ENCODE data around the gene FERMT3. TPM values are rescaled to one million over a fixed set of nuclear protein-coding genes. Genes with fewer than 3 reads are reported as not detected.

The FERMT3 gene
- total RNA-seq, 5 donors from 2014 or later (not counting 1 experiment from before 2014, with no cell fraction given), result 115 to 184 (median 161) TPM

DNA sequence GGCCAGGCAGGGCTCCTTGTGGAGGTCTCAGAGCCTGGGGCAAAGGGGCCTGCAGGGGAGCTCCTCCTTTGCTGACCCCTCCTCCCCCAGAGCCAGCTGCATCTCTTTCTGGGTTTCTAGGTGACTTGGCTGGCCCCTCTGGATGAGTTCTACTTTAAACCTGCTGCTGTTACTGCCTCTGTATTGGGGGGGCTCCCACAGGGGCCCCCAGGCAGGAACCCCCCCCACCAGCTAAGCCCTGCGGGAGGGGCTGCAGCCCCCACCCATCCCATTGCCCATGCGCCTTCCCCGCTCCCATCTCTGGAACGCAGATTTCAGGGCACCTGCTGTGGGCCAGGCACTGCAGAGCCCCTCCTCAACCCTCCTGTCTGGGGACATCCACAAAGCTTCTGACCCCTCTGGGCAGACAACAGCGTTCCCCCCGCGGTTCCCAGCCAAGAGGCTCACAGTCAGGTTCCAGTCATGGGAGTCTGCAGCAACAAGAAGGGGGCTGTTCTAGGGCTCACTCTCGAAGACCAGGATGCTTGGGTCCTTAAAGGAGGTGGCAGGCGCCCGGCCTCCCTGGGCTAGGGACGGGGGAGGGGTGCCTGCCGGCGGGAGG lies 44.0 kb downstream of the FERMT3 start:
- Histone ChIP-seq H3K4me3 (ENCODE audit: control insufficient read depth in 1 of 2, extremely low read depth in 1 of 2, low read length in 1 of 2) (peak overlapping the region; percentile 39 to 55), H3K36me3 (ENCODE audit: control insufficient read depth in 2 of 2, extremely low read depth in 1 of 2, insufficient read depth in 1 of 2, low read length in 1 of 2) (no peaks in the 10 kb centered on the region), H3K27me3 (replicated peaks in 1 of 2; ENCODE audit: control insufficient read depth in 2 of 2, extremely low read depth in 1 of 2, insufficient read depth in 2 of 2, low read length in 1 of 2) (peaks cover 0 to 17% of the 10 kb centered on the region in 2 experiments), H3K4me1 (ENCODE audit: control insufficient read depth in 1 of 2, extremely low read depth in 1 of 2, insufficient read depth in 2 of 2, low read length in 2 of 2) (peaks cover 8 to 50% of the 10 kb centered on the region in 2 experiments), H3K9me3 (no peaks in the 10 kb centered on the region), H3K27ac (ENCODE audit: low read length) (no peak overlapping the region)
- Mint-ChIP-seq H3K9me3 (no peaks in the 10 kb centered on the region), H3K27me3 (no peaks in the 10 kb centered on the region), H3K4me3 (peak overlapping the region; percentile 78 to 89 (median 83)), H3K27ac (no peak overlapping the region), H3K36me3 (no peaks in the 10 kb centered on the region), H3K4me1 (peaks cover 24 to 27% (median 24%) of the 10 kb centered on the region in 3 donors)
- 7% methylated on average over 9 of the region's 13 CpGs for WGBS (ENCODE audit: insufficient coverage)
- CTCF ChIA-PET, result interaction anchor here in 1 of 2 donors (0.9 to 2.0 kb wide), 3 partner anchors 51 to 54 kb away, joined by 4 to 7 read pairs (median 6); no protein-coding TSS in a partner anchor
- no peak for DNase-seq
- ATAC-seq (replicated peaks in 1 of 4), result no peak
- POLR2A ChIA-PET, result no interaction called here

DNA sequence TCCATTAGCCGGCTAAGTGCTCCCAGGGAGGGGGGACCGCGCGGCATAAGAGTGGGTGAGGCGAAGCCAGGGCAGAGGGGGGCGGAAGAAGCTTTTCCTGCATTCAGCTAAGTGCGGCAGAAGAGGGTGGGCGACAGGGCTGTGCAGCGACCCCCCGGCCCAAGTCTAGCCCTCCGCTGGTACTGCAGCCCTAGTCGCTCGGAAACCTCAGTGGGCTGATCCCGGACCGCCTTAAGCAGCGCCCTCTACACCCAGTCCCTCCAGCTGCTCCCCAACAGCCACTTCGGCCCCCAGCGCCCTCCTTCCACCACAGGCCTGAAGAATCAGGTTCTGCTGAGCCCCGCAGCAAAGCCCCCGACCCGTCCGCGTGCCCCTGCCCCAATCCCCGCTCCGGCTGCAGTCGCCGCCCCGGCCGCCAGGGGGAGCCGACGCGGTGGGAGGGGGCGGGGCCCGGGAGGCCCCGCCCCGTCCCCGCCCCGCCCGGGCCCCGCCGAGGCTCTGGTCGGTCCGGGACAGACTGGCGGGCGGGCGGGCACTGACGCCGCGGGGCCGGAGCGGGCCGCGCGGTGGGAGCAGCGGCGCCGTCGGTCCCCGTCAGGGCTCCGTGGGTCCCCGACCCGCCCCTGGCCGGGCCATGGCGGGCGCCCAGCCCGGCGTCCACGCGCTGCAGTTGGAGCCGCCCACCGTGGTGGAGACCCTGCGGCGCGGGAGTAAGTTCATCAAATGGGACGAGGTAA lies 44.7 kb downstream of the FERMT3 start, which contains the start of gene PLCB3:
Gene PLCB3 (plus strand): TSS at position 515 of the 737 bp plus-strand sequence. CDS start 120 bp downstream, at position 635.
- Mint-ChIP-seq H3K36me3 (no peaks in the 10 kb centered on the region), H3K9me3 (no peaks in the 10 kb centered on the region), H3K27ac (peak within 1 kb of the TSS; percentile 39 to 48), H3K27me3 (no peaks in the 10 kb centered on the region), H3K4me1 (peaks cover 18 to 24% (median 20%) of the 10 kb centered on the region in 3 donors), H3K4me3 (peak within 1 kb of the TSS; percentile 79 to 89 (median 83))
- ChIA-PET CTCF (interaction anchor here (0.6 to 2.0 kb wide), 4 partner anchors 47 to 53 kb away, joined by 4 to 7 read pairs (median 6); no protein-coding TSS in a partner anchor), POLR2A (no interaction called here)
- peaks cover 0 to 17% of the 10 kb centered on the region in 2 experiments for H3K27me3 ChIP-seq (replicated peaks in 1 of 2; ENCODE audit: control insufficient read depth in 2 of 2, extremely low read depth in 1 of 2, insufficient read depth in 2 of 2, low read length in 1 of 2)
- H3K4me1 ChIP-seq (ENCODE audit: control insufficient read depth in 1 of 2, extremely low read depth in 1 of 2, insufficient read depth in 2 of 2, low read length in 2 of 2), result peaks cover 8 to 43% of the 10 kb centered on the region in 2 experiments
- no peak within 1 kb of the TSS for H3K27ac ChIP-seq (ENCODE audit: low read length)
- peak in 26 of 35 experiments; percentile 27 to 75 (median 52) for DNase-seq
- peak; percentile 59 to 73 (median 62) for ATAC-seq (replicated peaks in 1 of 4)
- H3K4me3 ChIP-seq (ENCODE audit: control insufficient read depth in 1 of 2, extremely low read depth in 1 of 2, low read length in 1 of 2), result peak within 1 kb of the TSS; percentile 70 to 81
- WGBS (ENCODE audit: insufficient coverage), result 0% methylated on average over 59 of the region's 75 CpGs
- H3K9me3 ChIP-seq, result no peaks in the 10 kb centered on the region
- H3K36me3 ChIP-seq (ENCODE audit: control insufficient read depth in 2 of 2, extremely low read depth in 1 of 2, insufficient read depth in 1 of 2, low read length in 1 of 2), result peaks cover 0 to 2% of the 10 kb centered on the region in 2 donors

DNA sequence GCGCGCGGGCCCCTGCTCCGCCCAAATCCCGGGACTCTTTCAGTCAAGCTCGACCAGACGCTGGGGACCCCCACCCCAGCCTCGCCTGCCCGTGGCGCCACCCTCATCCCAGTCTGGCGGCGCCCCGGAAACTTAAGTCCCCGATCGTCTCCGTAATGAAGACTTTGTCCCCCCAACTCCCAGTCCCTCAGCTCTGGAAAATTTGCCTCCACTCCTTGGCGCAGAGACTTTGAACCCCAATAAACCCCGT lies 45.2 kb downstream of the FERMT3 start:
- WGBS (ENCODE audit: insufficient coverage), result 2% methylated on average over 18 of the region's 18 CpGs
- H3K36me3 Mint-ChIP-seq, result no peaks in the 10 kb centered on the region
- no peaks in the 10 kb centered on the region for H3K9me3 Mint-ChIP-seq
- Histone ChIP-seq H3K9me3 (no peaks in the 10 kb centered on the region), H3K36me3 (ENCODE audit: control insufficient read depth in 2 of 2, extremely low read depth in 1 of 2, insufficient read depth in 1 of 2, low read length in 1 of 2) (peaks cover 2 to 5% of the 10 kb centered on the region in 2 donors), H3K4me3 (ENCODE audit: control insufficient read depth in 1 of 2, extremely low read depth in 1 of 2, low read length in 1 of 2) (peak overlapping the region; percentile 70 to 81), H3K4me1 (ENCODE audit: control insufficient read depth in 1 of 2, extremely low read depth in 1 of 2, insufficient read depth in 2 of 2, low read length in 2 of 2) (peaks cover 8 to 41% of the 10 kb centered on the region in 2 experiments), H3K27ac (ENCODE audit: low read length) (no peak overlapping the region), H3K27me3 (replicated peaks in 1 of 2; ENCODE audit: control insufficient read depth in 2 of 2, extremely low read depth in 1 of 2, insufficient read depth in 2 of 2, low read length in 1 of 2) (peaks cover 0 to 17% of the 10 kb centered on the region in 2 experiments)
- ATAC-seq (replicated peaks in 1 of 4) (peak in 1 of 4 experiments; percentile 1), DNase-seq (no peak)
- H3K27me3 Mint-ChIP-seq, result no peaks in the 10 kb centered on the region
- peak overlapping the region; percentile 79 to 89 (median 83) for H3K4me3 Mint-ChIP-seq
- ChIA-PET POLR2A (no interaction called here), CTCF (interaction anchor here in 1 of 2 donors (1.0 to 1.2 kb wide), 2 partner anchors 47 to 50 kb away, joined by 4 to 6 read pairs; no protein-coding TSS in a partner anchor)
- peak overlapping the region in 1 of 2 donors; percentile 39 for H3K27ac Mint-ChIP-seq
- H3K4me1 Mint-ChIP-seq, result peaks cover 18 to 24% (median 20%) of the 10 kb centered on the region in 3 donors

DNA sequence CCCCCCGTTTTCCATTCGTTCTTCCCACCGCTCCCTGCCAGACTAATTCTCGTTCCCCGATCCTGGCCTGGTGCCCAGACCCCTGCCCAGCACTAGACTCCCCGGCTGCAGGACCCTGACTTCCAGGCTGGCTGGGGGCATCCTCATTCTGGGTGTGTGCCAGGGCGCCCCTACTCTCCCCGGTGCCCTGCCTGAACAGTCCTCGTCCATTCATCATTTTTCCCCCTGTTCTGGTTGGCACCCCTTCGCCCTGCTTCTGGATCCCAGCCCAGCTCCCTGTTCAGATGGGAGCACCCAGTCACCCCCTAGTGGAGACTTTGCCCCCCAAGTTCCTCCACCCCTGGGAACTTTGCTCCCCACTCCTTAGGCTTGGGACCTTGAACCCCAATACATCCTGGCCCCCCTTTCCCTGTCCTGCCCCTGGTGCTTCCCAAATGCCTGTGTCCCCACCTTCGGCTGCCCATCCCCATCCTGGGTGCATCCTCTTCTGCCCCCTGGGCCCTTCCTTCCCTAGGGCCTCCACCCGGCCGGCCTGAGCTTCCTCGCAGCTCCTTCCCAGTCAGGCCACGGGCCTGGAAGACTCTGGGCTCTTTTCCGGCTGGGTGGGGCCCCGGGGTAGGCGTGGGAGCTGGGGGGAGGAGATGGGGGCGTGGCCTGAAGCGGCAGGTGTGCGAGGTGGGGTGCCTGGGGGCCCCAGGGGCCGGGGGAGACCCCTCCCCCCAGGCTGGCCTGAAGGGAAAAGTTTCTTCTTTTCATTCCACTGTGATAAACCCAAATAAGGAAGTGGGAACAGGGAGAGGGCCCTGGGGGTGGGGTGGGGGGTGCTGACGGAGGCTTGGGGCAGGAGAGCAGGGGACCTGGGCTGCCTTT lies 45.7 kb downstream of the FERMT3 start:
- Histone ChIP-seq H3K4me3 (ENCODE audit: control insufficient read depth in 1 of 2, extremely low read depth in 1 of 2, low read length in 1 of 2) (peak overlapping the region; percentile 70 to 81), H3K27me3 (replicated peaks in 1 of 2; ENCODE audit: control insufficient read depth in 2 of 2, extremely low read depth in 1 of 2, insufficient read depth in 2 of 2, low read length in 1 of 2) (peaks cover 0 to 17% of the 10 kb centered on the region in 2 experiments), H3K4me1 (ENCODE audit: control insufficient read depth in 1 of 2, extremely low read depth in 1 of 2, insufficient read depth in 2 of 2, low read length in 2 of 2) (peaks cover 6 to 36% of the 10 kb centered on the region in 2 experiments), H3K27ac (ENCODE audit: low read length) (no peak overlapping the region), H3K36me3 (ENCODE audit: control insufficient read depth in 2 of 2, extremely low read depth in 1 of 2, insufficient read depth in 1 of 2, low read length in 1 of 2) (peaks cover 2 to 6% of the 10 kb centered on the region in 2 donors), H3K9me3 (no peaks in the 10 kb centered on the region)
- DNase-seq, result peak in 3 of 35 experiments; percentile 20 to 44 (median 26)
- Mint-ChIP-seq H3K36me3 (no peaks in the 10 kb centered on the region), H3K27me3 (no peaks in the 10 kb centered on the region), H3K27ac (peak overlapping the region in 1 of 2 donors; percentile 39), H3K4me1 (peaks cover 14 to 23% (median 20%) of the 10 kb centered on the region in 3 donors), H3K4me3 (peak overlapping the region; percentile 79 to 89 (median 83)), H3K9me3 (no peaks in the 10 kb centered on the region)
- ChIA-PET CTCF (interaction anchor here in 1 of 2 donors (1.2 kb wide), 1 partner anchor 48 kb away, joined by 4 read pairs; no protein-coding TSS in a partner anchor), POLR2A (interaction anchor here in 1 of 2 donors (0.7 kb wide), 1 partner anchor 1522 kb away, joined by 9 read pairs; no protein-coding TSS in a partner anchor)
- ATAC-seq (replicated peaks in 1 of 4), result no peak
- WGBS (ENCODE audit: insufficient coverage), result 27% methylated on average over 8 of the region's 23 CpGs

DNA sequence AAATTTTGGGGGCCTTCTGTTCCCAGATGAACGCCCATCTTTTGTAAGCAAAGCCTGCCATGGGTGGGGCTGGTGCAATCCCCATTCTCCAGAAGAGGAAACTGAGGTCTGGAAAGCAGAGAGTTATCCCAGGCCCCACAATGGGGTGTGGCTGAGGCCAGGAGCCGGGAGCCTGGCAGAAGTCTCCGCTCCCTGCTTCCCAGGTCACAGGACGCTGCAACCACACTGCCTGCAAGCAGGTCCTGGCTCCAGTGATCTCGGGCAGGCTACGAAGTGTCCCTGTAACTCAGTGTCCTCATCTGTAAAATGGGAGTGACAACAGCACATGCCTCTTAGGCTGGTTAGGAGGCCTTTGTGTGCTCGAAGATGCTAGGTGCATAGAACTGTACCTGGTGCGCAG lies 46.5 kb downstream of the FERMT3 start:
- ATAC-seq (replicated peaks in 1 of 4) (no peak), DNase-seq (no peak)
- Mint-ChIP-seq H3K27ac (no peak overlapping the region), H3K27me3 (no peaks in the 10 kb centered on the region), H3K9me3 (no peaks in the 10 kb centered on the region), H3K4me1 (peaks cover 8 to 19% (median 16%) of the 10 kb centered on the region in 3 donors), H3K36me3 (peaks cover 3% of the 10 kb centered on the region), H3K4me3 (peak overlapping the region in 2 of 3 donors; percentile 28 to 89)
- Histone ChIP-seq H3K27me3 (replicated peaks in 1 of 2; ENCODE audit: control insufficient read depth in 2 of 2, extremely low read depth in 1 of 2, insufficient read depth in 2 of 2, low read length in 1 of 2) (peaks cover 0 to 17% of the 10 kb centered on the region in 2 experiments), H3K27ac (ENCODE audit: low read length) (no peak overlapping the region), H3K4me1 (ENCODE audit: control insufficient read depth in 1 of 2, extremely low read depth in 1 of 2, insufficient read depth in 2 of 2, low read length in 2 of 2) (peaks cover 5 to 30% of the 10 kb centered on the region in 2 experiments), H3K4me3 (ENCODE audit: control insufficient read depth in 1 of 2, extremely low read depth in 1 of 2, low read length in 1 of 2) (no peak overlapping the region), H3K36me3 (ENCODE audit: control insufficient read depth in 2 of 2, extremely low read depth in 1 of 2, insufficient read depth in 1 of 2, low read length in 1 of 2) (peaks cover 2 to 6% of the 10 kb centered on the region in 2 donors), H3K9me3 (no peaks in the 10 kb centered on the region)
- ChIA-PET POLR2A (no interaction called here), CTCF (no interaction called here)
- WGBS (ENCODE audit: insufficient coverage), result 85% methylated on average over 6 of the region's 8 CpGs

Measured in T-cell (primary cell).